Stomach (tissue), 4 donors: ENCODE data around the gene SLC8A3.

Experiments used
- CTCF ChIP-seq, 7 experiments: fragments of 450-650 bp in 4 of 7; fragments of 200-600 bp in 3 of 7; sonication (generic) in 3 of 7; IDR thresholded peaks; one replicate each; pipeline ENCODE4 v1.5.1; 2016 to 2019; ENCODE audit warnings: antibody characterized with exemption in 7 of 7, control low read depth in 2 of 7, mild to moderate bottlenecking in 1 of 7
- EP300 ChIP-seq: sonication (generic); formaldehyde crosslinking; IDR thresholded peaks from one replicate; pipeline ENCODE4 v1.6.1; 2017; ENCODE audit warnings: antibody characterized with exemption
- POLR2A ChIP-seq, 4 donors: fragments of 450-650 bp; IDR thresholded peaks; one replicate each; pipeline ENCODE4 v1.6.1; 2016; ENCODE audit warnings: antibody characterized with exemption in 4 of 4, control low read depth in 2 of 4, mild to moderate bottlenecking in 1 of 4, moderate library complexity in 1 of 4

- TF ChIP-seq CTCF (IDR thresholded peaks at IDR 0.05) (no peak), EP300 (no peak), POLR2A (IDR thresholded peaks at IDR 0.05) (no peak)
These were observed 140.5 kb downstream of the SLC8A3 start for GRCh38 chr14:70048313-70048654.
